Measurements from ENCODE around the gene UNC45A.
A peak's percentile ranks its signal among the peaks of the same experiment; 100 is the strongest.

Gene UNC45A

DNA sequence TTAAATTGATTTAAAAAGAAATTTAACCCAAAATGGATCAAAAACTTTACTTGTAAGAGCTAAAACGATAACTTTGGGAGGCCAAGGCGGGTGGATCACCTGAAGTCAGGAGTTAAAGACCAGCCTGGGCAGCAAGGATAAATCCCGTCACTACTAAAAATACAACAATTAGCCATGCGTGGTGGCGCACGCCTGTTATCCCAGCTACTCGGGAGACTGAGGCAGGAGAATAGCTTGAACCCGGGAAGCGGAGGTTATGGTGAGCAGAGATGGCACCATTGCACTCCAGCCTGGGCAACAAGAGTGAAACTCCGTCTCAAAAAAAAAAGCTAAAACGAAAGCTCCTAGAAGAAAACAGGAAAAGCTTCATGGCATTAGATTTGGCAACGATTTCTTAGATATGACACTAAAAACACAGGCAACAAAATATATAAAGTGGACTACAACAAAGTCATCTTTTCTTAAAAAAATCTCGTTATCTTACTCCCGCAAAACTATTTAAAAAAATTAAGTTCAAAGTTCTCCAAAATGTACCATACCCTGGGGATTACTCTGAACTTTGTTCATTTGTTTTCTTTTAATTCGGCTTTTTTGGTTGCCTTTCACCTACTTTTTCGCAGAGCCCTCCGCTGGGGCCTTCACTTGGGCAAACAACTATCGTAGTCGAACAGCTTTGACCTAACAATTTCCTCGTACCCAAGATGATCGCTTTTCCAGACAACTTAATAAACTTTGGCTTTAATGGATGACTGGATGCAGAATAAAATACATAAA is 5.7 kb upstream of the UNC45A start:
- Histone ChIP-seq H3K4me3 (IDR thresholded peaks at IDR 0.05; ENCODE audit: insufficient read depth, low read depth, low read length) (no peak overlapping the region), H4K20me1 (ENCODE audit: insufficient read depth) (no peaks in the 10 kb centered on the region), H3K4me1 (ENCODE audit: low read depth, poor library complexity, severe bottlenecking) (peaks cover 36% of the 10 kb centered on the region), H3K27me3 (ENCODE audit: insufficient read depth, low read depth) (no peaks in the 10 kb centered on the region), H3K79me2 (ENCODE audit: insufficient read depth, low read depth) (no peaks in the 10 kb centered on the region), H3K36me3 (ENCODE audit: insufficient read depth) (no peaks in the 10 kb centered on the region), H3K4me2 (peak overlapping the region; percentile 84), H2AFZ (ENCODE audit: low read depth) (peak overlapping the region; percentile 88), H3K9ac (peak overlapping the region; percentile 91; the same call in 1 of the 2 replicates), H3K27ac (peak overlapping the region; percentile 90)
- TF ChIP-seq, protein P1, sequence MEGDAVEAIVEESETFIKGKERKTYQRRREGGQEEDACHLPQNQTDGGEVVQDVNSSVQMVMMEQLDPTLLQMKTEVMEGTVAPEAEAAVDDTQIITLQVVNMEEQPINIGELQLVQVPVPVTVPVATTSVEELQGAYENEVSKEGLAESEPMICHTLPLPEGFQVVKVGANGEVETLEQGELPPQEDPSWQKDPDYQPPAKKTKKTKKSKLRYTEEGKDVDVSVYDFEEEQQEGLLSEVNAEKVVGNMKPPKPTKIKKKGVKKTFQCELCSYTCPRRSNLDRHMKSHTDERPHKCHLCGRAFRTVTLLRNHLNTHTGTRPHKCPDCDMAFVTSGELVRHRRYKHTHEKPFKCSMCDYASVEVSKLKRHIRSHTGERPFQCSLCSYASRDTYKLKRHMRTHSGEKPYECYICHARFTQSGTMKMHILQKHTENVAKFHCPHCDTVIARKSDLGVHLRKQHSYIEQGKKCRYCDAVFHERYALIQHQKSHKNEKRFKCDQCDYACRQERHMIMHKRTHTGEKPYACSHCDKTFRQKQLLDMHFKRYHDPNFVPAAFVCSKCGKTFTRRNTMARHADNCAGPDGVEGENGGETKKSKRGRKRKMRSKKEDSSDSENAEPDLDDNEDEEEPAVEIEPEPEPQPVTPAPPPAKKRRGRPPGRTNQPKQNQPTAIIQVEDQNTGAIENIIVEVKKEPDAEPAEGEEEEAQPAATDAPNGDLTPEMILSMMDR (conservative IDR thresholded peaks at IDR 0.05; ENCODE audit: low read depth, low read length): no peak

DNA sequence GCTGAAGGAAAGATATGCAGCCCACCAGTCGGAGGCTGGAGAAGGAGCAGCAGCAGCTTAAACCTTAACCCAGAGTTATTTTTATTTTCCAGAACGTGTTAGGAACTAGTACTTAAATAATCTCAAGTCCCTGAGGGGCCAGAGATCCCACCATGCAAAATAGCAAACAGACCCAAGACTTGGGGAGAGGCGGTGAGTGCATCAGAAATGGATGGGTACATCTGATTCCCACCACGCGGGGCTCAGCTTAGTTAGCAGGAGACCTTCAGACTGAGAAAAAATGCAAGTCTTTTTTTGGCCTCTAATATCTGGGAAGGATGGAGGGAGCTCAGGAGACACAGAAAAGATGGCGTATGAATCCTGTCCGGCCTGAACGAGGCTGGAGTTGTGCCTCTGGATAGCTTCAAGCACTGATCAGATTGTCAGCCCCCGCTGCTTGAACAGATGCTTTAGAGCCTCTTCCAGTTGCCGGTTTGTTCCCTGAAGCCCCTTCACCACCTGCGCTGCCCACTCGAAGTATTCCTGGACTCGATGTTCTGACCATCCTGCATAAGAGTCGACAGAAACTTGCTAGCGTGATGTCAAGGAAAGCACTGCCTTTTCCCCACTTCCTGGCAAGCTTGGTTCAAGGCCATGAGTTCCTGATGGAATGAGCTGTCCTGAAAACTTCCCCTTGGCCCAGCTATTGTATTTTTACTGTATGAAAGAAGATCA is 4.1 kb upstream of the UNC45A start:
- 0 out of 2 replicates have a peak overlapping the region, but pooled peaks have one; percentile 88 for H2AFZ ChIP-seq (ENCODE audit: low read depth)
- no peaks in the 10 kb centered on the region for H3K27me3 ChIP-seq (ENCODE audit: insufficient read depth, low read depth)
- peak overlapping the region; percentile 84 for H3K4me2 ChIP-seq
- H3K27ac ChIP-seq: peak overlapping the region; percentile 90
- no peaks in the 10 kb centered on the region for H3K36me3 ChIP-seq (ENCODE audit: insufficient read depth)
- H3K9ac ChIP-seq: peak overlapping the region; percentile 91; the same call in 1 of the 2 replicates
- peaks cover 25% of the 10 kb centered on the region for H3K4me1 ChIP-seq (ENCODE audit: low read depth, poor library complexity, severe bottlenecking)
- TF ChIP-seq, protein P1 (conservative IDR thresholded peaks at IDR 0.05; ENCODE audit: low read depth, low read length): no peak
- H3K79me2 ChIP-seq (ENCODE audit: insufficient read depth, low read depth): 0 out of 2 replicates have a peak, but pooled peaks cover 5% of the 10 kb centered on the region
- no peaks in the 10 kb centered on the region for H4K20me1 ChIP-seq (ENCODE audit: insufficient read depth)
- H3K4me3 ChIP-seq (IDR thresholded peaks at IDR 0.05; ENCODE audit: insufficient read depth, low read depth, low read length): no peak overlapping the region

DNA sequence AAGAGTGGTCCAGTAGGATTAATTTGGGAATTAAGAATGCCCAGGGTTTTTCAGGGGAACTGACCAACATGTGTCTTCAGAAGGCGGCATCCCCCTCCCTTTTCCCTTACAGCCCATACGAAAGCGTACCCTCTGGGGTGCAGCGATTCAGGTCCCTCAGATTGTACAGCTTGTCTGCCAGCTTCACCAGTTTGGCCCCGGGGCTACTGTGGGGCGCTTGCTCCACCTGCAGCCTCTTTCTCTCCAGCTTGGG is 3.6 kb upstream of the UNC45A start:
- H3K79me2 ChIP-seq (ENCODE audit: insufficient read depth, low read depth): 0 out of 2 replicates have a peak, but pooled peaks cover 5% of the 10 kb centered on the region
- H3K27me3 ChIP-seq (ENCODE audit: insufficient read depth, low read depth): no peaks in the 10 kb centered on the region
- H3K36me3 ChIP-seq (ENCODE audit: insufficient read depth): no peaks in the 10 kb centered on the region
- H3K4me2 ChIP-seq: peak overlapping the region; percentile 84
- H3K4me1 ChIP-seq (ENCODE audit: low read depth, poor library complexity, severe bottlenecking): peaks cover 29% of the 10 kb centered on the region
- H3K9ac ChIP-seq: peak overlapping the region; percentile 60; the same call in 1 of the 2 replicates
- peak overlapping the region; percentile 90; the same call in 1 of the 2 replicates for H3K27ac ChIP-seq
- peak overlapping the region; percentile 85 for H2AFZ ChIP-seq (ENCODE audit: low read depth)
- TF ChIP-seq, protein P1 (conservative IDR thresholded peaks at IDR 0.05; ENCODE audit: low read depth, low read length): no peak
- no peaks in the 10 kb centered on the region for H4K20me1 ChIP-seq (ENCODE audit: insufficient read depth)
- H3K4me3 ChIP-seq (IDR thresholded peaks at IDR 0.05; ENCODE audit: insufficient read depth, low read depth, low read length): peak overlapping the region; percentile 27

DNA sequence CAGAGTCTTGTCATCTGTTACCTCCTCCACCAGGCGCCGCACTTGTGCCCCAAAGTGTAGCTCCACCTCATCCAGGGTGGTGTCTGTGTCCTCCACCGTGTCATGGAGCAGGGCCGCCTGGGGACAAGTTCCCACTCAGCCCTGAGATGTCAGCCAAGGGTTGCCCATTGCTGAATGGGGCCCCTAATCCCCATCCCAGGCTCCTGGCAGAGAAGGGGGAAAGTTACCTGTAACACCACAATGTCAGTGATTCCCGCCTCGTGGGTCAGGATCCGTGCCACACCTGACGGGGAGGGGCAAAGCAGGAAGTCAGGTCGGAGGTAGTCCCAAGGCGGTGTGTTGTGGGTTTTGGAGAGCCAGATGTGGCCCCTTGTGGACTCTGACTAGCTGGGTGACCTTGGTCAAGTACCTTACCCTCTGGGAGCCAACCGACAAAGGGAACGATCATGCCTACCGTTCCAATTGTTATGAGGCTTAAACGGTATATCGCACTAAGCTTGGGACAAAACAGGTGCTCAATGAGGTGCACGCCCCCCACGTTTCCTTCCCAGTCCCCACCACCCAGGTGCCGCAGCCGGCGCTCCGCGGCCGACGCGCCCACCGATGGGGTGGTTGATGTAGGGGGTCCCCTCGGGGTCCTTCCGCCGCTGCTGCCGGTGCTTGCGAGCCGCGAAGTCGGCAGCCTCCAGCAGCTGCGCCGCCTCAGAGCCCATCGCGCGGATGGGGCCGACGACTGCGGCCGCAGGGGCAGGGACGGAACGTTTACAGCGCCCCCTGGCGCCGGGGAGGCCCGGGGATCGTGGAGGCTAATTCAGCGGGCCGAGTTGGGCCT is 3.0 kb upstream of the UNC45A start, which contains the start of gene HDDC3:
Gene HDDC3, minus strand, starts transcription at position 722 of the 832 bp plus-strand sequence. Its CDS starts 9 bp downstream, at position 713.
- H3K27ac ChIP-seq: peak within 1 kb of the TSS; percentile 90
- H3K4me3 ChIP-seq (IDR thresholded peaks at IDR 0.05; ENCODE audit: insufficient read depth, low read depth, low read length): peak within 1 kb of the TSS; percentile 27
- peaks cover 29% of the 10 kb centered on the region for H3K4me1 ChIP-seq (ENCODE audit: low read depth, poor library complexity, severe bottlenecking)
- 0 out of 2 replicates have a peak, but pooled peaks cover 5% of the 10 kb centered on the region for H3K79me2 ChIP-seq (ENCODE audit: insufficient read depth, low read depth)
- peak within 1 kb of the TSS; percentile 60 for H3K9ac ChIP-seq
- H4K20me1 ChIP-seq (ENCODE audit: insufficient read depth): no peaks in the 10 kb centered on the region
- H2AFZ ChIP-seq (ENCODE audit: low read depth): peak within 1 kb of the TSS; percentile 85
- H3K4me2 ChIP-seq: peak within 1 kb of the TSS; percentile 84
- TF ChIP-seq, protein P1 (conservative IDR thresholded peaks at IDR 0.05; ENCODE audit: low read depth, low read length): peak; percentile 86
- no peaks in the 10 kb centered on the region for H3K36me3 ChIP-seq (ENCODE audit: insufficient read depth)
- no peaks in the 10 kb centered on the region for H3K27me3 ChIP-seq (ENCODE audit: insufficient read depth, low read depth)
